ENCODE measurements around the gene MST1R. TPM values are rescaled to one million over a fixed set of nuclear protein-coding genes. Genes with fewer than 3 reads are reported as not detected.
"Not testable (repeated sequence)": the region's sequence is repeated elsewhere in the genome, so short reads cannot be mapped to it uniquely, and the experiment has no call there.

MST1R gene
- 1 to 10 TPM in 1 of 3 donors, under 1 TPM in 1, not detected in 1; 0.68 to 1.1 TPM for polyA plus RNA-seq

DNA sequence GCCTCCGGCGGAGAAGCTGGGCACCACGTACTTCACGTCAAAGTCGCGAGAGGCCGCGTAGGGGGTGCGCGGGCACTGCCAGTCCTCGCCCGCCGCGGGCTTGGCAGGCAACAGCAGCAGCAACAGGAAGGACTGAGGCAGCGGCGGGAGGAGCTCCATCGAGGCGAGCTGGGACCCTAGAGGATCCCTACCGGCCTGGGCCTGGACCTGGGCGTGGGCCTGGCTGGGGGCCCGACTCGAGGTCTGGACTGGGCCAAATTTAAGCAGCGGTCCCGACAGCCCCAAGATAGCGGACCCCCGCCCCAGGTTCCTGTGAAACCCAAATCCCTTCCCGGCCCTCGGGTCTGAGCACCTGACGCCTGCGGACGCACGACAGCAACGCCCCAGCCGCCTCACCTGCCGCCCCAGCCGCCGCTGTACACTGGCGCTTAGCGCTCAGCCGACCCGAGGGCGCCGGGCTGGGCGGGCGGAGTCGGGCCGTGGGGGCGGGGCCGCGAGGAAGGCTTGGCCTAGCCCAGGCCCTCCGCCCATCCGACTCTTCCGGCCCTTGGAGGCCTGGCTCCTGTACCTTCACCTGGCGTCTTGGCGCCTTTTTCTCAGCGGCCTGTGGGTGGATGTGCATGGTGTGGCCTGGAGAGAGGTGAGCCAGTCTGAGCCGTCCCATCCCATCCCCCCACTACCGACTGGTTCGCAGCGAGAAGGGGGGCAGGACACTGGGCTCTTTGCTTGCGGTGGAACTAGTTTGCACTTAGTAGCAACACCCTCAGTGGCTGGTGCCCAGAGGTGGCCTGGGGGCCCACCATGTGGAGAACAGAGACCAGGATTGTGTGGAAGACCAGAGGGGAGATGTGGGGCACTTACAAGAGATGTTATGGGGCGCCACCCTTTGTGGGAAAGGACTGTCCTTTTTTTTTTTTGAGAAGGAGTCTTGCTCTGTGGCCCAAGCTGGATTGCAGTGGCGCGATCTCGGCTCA, at the start of gene MST1R:
Gene MST1R, minus strand, starts transcription at position 423 of the 974 bp plus-strand sequence. Its CDS starts 264 bp downstream, at position 159.
- Mint-ChIP-seq H3K9me3 (no peaks in the 10 kb centered on the region), H3K27me3 (ENCODE audit: low read depth in 3 of 3) (peaks cover 0 to 2% (median 0%) of the 10 kb centered on the region in 3 donors), H3K36me3 (no peaks in the 10 kb centered on the region), H3K27ac (peak within 1 kb of the TSS; percentile 79 to 93 (median 87)), H3K4me1 (peaks cover 23% of the 10 kb centered on the region in 2 donors), H3K4me3 (peak within 1 kb of the TSS; percentile 85 to 93 (median 90))
- DNase-seq, result peak; percentile 75 to 80 (median 79)

DNA sequence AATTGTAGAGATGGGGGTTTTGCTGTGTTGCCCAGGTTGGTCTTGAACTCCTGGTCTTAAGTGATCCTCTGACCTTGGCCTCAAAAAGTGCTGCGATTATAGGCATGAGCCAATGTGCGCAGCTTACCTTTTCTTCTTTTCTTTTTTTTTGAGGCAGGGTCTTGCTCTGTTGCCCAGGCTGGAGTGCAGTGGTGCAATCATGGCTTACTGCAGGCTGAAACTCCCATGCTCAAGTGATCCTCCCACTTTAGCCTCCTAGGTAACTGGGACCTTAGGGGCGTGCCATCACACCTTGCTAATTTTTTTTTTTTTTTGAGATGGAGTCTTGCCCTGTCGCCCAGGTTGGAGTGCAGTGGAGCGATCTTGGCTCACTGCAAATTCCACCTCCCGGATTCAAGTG, 49.3 kb upstream of the MST1R start:
- no peak overlapping the region for H3K27ac Mint-ChIP-seq

DNA sequence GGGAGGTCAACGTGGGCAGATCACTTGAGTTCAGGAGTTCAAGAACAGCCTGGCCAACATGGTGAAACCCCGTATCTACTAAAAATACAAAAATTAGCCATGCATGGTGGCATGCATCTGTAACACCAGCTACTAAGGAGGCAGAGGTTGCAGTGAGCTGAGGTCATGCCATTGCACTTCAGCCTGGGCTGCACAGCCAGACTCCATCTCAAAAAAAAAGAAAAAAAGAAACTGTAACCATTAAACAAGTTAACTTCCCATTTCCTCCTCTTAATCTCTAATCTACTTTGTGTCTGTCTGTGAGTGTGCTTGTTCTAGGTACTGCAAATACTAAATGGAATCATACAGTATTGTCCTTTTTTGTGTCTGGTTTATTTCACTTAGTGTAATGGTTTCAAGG, 39.0 kb upstream of the MST1R start:
- peaks cover 2 to 12% (median 6%) of the 10 kb centered on the region in 3 donors for H3K27me3 Mint-ChIP-seq (ENCODE audit: low read depth in 3 of 3)
- no peak for DNase-seq
- no peaks in the 10 kb centered on the region for H3K9me3 Mint-ChIP-seq
- peak overlapping the region in 4 of 6 donors; percentile 3 to 63 (median 22) for H3K27ac Mint-ChIP-seq
- no peaks in the 10 kb centered on the region for H3K36me3 Mint-ChIP-seq
- H3K4me1 Mint-ChIP-seq, result peaks cover 34 to 47% of the 10 kb centered on the region in 2 donors
- H3K4me3 Mint-ChIP-seq, result peak overlapping the region in 3 of 5 donors; percentile 0 to 19 (median 18)

More for the DNA sequence above, 49.3 kb upstream of the MST1R start:
- no peak for DNase-seq
- no peaks in the 10 kb centered on the region for H3K9me3 Mint-ChIP-seq
- no peaks in the 10 kb centered on the region for H3K27me3 Mint-ChIP-seq (ENCODE audit: low read depth in 3 of 3)
- no peaks in the 10 kb centered on the region for H3K36me3 Mint-ChIP-seq
- H3K4me3 Mint-ChIP-seq, result no peak overlapping the region
- H3K4me1 Mint-ChIP-seq, result peaks cover 34 to 44% of the 10 kb centered on the region in 2 donors

DNA sequence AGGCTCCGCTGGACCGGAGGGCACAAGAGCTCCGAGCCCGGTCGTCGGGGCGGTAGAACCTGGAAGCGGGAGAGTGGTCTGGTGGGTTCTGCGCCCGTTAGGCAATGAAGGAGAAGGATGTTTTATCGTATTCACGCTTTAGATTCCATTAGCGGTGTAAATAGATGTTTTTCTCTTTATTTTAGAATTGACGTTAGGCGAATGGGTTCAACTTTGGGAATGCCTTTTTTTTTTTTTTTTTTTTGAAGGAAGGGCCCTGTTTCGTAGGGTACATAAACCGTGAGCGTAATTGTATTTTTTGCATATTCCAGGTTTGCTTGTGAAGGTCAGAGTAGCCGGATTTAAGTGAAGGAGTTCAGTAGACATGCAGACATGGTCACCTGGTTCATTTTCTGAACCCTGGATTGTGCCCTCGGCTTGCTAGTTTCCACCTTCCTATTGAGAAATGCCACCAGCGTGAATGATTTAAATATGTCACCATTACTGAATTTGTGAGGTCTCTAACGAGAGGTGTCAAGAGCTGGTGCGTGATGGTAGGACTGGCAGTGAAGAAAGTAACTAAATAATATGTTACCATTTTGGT, 37.1 kb upstream of the MST1R start:
- Mint-ChIP-seq H3K4me3 (peak overlapping the region; percentile 97 to 98 (median 98)), H3K27me3 (ENCODE audit: low read depth in 3 of 3) (peaks cover 3 to 12% (median 6%) of the 10 kb centered on the region in 3 donors), H3K27ac (peak overlapping the region; percentile 93 to 99 (median 95)), H3K9me3 (no peaks in the 10 kb centered on the region), H3K4me1 (peaks cover 30 to 36% of the 10 kb centered on the region in 2 donors), H3K36me3 (no peaks in the 10 kb centered on the region)
- no peak for DNase-seq

DNA sequence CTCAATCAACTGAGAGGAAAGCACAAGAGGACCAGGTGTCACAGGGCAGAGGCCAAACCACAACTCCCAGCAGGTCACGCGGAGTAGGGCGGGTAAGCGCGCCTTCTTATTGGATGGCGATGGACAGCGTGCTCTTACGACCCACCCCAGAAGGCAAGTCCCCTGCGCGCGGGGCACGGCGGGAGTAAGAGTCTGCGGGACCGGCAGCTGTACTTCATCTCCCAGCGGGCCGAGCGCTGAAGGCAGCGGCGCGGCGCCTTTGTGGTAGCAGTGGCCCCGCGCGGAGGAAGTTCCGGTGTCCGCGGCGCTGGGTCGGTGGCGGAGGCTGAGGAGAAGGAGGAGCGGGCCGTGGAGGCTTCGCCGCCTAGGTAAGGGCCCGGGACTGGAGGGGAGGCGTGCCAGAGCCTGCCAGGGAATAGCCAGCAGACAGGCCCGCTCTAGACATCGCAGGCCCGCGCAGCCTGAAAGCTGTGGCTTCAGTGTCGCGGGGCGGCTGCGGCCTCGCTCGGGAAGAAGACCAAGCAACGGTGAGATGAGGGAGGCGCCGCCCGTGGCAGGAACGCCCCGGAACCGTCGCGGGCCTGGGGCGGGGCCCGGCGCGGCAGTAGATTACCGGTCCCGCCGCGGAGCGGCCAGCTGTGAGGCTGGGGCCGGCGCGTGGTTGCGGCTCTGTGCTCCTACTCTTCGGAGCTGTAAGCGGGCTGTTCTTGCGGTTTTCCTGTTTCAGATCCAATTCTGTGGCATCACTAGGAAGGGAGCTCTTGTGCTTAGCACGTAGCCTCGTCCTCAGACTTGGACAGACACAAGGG, 36.4 kb upstream of the MST1R start, which contains the start of gene RBM6:
Gene RBM6, plus strand, starts transcription at position 293 of the 809 bp plus-strand sequence. CDS start 22,492 bp downstream, outside the sequence.
- Mint-ChIP-seq H3K9me3 (no peaks in the 10 kb centered on the region), H3K36me3 (no peaks in the 10 kb centered on the region), H3K4me1 (peaks cover 28 to 36% of the 10 kb centered on the region in 2 donors), H3K27ac (peak within 1 kb of the TSS; percentile 94 to 99 (median 98)), H3K27me3 (ENCODE audit: low read depth in 3 of 3) (peaks cover 3 to 12% (median 6%) of the 10 kb centered on the region in 3 donors), H3K4me3 (peak within 1 kb of the TSS; percentile 97 to 98 (median 98))
- DNase-seq, result peak; percentile 90 to 91 (median 90)

DNA sequence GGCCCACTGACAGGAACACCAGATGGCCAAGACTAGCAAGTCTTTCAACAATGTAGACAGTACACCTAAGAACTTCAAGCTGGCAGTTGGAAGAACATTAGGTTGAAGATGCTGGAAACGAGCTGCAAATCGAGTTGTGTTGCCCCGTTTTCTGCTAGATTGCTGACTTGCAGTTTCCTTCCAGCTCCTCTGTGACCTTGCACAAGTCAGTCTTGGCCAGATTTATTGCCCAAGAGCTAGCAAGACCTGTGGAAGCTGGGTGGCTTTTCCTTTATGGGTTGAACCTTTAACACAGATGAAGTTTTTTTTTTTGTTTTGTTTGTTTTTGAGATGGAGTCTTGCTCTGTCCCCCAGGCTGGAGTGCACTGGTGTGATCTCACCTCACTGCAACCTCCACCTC, 33.4 kb upstream of the MST1R start:
- Mint-ChIP-seq H3K9me3 (no peaks in the 10 kb centered on the region), H3K36me3 (no peaks in the 10 kb centered on the region), H3K27me3 (ENCODE audit: low read depth in 3 of 3) (peaks cover 3 to 12% (median 6%) of the 10 kb centered on the region in 3 donors), H3K4me3 (no peak overlapping the region), H3K4me1 (peaks cover 17 to 19% of the 10 kb centered on the region in 2 donors), H3K27ac (no peak overlapping the region)
- DNase-seq, result no peak

DNA sequence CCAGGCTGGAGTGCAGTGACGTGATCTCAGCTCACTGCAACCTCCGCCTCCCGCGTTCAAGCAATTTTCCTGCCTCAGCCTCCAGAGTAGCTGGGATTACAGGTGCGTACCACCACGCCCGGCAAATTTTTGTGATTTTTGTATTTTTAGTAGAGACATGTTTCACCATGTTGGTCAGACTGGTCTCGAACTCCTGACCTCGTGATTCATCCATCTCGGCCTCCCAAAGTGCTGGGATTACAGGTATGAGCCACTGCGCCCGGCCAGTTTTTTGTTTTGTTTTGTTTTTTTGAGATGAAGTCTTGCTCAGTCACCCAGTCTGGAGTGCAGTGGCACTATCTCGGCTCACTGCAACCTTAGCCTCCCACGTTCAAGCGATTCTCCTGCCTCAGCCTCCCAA, 28.6 kb upstream of the MST1R start:
- H3K9me3 Mint-ChIP-seq; H3K4me3 Mint-ChIP-seq; DNase-seq; H3K27me3 Mint-ChIP-seq (ENCODE audit: low read depth in 3 of 3); H3K27ac Mint-ChIP-seq; H3K36me3 Mint-ChIP-seq: not testable (repeated sequence)
- H3K4me1 Mint-ChIP-seq, result peaks cover 19 to 22% of the 10 kb centered on the region in 2 donors

DNA sequence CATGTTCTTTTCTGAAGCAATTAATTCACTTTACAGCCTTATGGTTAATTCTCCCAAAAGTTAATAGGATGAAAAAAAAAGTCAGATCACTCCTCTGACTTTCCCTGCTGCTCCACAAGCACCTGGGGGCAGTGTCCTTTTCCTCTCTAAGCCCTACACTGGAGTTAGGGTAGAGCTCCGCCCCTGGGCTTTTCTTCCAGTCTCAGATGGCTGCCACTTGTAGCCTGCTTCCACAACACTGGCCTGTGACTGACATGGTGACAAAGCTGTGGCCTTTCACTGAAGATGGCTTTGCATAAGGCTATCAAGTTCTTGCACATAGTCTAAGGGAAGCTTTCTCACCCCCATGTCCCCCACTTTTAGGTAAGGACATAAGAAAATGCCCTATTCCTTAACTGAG, 27.2 kb upstream of the MST1R start:
- Mint-ChIP-seq H3K4me3 (peak overlapping the region in 4 of 5 donors; percentile 0 to 54 (median 9)), H3K27me3 (ENCODE audit: low read depth in 3 of 3) (peaks cover 0 to 2% (median 0%) of the 10 kb centered on the region in 3 donors), H3K9me3 (no peaks in the 10 kb centered on the region), H3K4me1 (peaks cover 20 to 26% of the 10 kb centered on the region in 2 donors), H3K36me3 (no peaks in the 10 kb centered on the region), H3K27ac (peak overlapping the region in 4 of 6 donors; percentile 36 to 82 (median 52))
- DNase-seq, result no peak

DNA sequence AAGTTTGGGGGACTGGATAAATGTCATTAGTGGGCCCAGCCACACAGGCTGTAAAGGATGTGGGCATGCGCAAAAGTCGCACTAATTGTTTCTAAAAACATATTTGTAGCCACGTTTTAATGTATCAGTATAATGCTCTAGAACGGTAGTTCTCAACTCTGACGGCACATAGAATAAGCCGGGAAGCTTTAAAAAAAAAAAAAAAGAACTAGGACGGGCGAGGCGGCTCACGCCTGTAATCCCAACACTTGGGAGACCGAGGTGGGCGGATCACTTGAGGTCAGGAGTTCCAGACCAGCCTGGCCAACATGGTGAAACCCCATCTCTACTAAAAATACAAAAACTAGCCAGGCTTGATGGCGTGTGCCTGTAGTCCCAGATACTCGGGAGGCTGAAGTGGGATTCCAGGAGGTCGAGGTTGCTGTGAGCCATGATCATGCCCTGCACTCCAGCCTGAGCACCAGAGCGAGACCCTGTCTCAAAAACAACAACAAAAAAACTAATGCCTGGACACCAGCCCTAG, 26.6 kb upstream of the MST1R start:
- Mint-ChIP-seq H3K9me3 (no peaks in the 10 kb centered on the region), H3K4me1 (peaks cover 22 to 30% of the 10 kb centered on the region in 2 donors), H3K27me3 (ENCODE audit: low read depth in 3 of 3) (peaks cover 0 to 2% (median 0%) of the 10 kb centered on the region in 3 donors), H3K36me3 (no peaks in the 10 kb centered on the region), H3K27ac (peak overlapping the region; percentile 27 to 87 (median 81)), H3K4me3 (peak overlapping the region; percentile 81 to 89 (median 83))
- DNase-seq, result no peak

DNA sequence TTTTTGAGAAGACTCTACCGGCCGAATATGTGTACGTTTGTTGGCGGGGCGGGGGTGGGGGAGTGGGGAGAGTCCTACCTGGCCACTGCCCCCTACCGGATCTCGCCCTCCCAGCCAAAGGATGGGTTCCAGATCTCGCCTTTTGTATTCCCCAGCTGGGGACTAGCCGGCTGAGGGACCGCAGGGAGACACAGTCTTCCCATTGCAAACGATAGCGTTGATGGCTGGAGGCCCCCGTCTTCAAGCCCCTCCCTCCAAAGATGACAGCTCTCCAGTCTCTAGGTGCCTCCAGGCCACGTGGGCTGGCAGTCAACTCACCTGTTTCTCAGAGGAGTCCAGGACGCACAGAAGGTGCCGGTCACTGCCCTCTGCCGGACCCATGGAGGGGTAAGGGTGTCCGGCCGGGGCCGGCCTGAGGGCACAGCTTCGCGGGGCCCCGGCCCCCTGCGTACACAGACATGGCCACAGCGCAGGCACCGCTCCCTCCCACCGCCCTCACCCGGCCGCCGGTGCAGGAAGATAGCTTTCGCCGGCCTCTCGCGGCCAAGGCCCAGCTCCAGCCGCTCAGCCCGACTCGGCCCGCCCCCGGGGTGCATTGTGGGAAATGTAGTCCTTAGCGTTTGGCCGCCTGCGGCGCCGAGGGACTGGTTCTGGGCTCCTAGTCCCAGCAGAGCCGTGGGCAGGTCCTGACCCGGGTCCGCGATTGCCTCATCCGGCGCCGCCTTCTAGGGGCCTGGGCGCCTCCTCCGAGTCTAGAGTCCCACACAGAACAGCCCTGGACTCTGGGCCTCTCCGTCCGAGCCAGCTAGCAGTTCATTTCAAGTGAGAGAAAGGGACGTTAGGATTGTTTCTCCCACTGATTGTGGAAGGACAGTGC, 25.9 kb upstream of the MST1R start, which contains the start of gene MON1A:
Gene MON1A, minus strand, starts transcription at position 521 of the 877 bp plus-strand sequence. CDS start 16,465 bp downstream, outside the sequence.
- H3K36me3 Mint-ChIP-seq, result no peaks in the 10 kb centered on the region
- H3K9me3 Mint-ChIP-seq, result no peaks in the 10 kb centered on the region
- peak within 1 kb of the TSS; percentile 81 to 89 (median 83) for H3K4me3 Mint-ChIP-seq
- DNase-seq, result peak; percentile 81 to 85 (median 85)
- peaks cover 0 to 2% (median 0%) of the 10 kb centered on the region in 3 donors for H3K27me3 Mint-ChIP-seq (ENCODE audit: low read depth in 3 of 3)
- H3K4me1 Mint-ChIP-seq, result peaks cover 22 to 30% of the 10 kb centered on the region in 2 donors
- H3K27ac Mint-ChIP-seq, result peak within 1 kb of the TSS; percentile 67 to 87 (median 82)

DNA sequence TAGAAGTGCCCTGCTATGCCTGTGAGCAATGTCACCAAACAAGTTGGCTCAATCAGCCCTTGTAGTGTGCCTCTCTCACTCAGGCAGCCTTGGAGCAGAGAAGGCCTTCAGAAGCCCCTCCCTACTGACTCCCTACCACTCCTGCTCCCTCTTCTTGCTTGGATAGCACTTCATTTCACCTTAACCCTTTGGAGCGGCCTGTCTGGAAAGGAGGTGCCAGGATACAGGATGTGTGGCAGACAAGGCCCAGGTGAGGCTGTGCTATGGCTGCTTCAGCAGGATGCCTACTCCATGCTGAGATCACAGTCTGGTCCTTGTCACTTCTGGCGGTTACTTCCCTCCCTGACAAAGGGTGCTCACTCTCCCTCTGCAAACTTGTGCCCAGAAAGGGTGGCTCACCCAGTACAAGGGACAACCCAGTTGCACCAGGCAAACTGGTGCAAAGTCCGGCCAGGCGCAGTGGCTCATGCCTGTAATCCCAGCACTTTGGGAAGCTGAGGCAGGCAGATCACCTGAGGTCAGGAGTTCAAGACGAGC, 24.9 kb upstream of the MST1R start:
- peaks cover 0 to 2% (median 0%) of the 10 kb centered on the region in 3 donors for H3K27me3 Mint-ChIP-seq (ENCODE audit: low read depth in 3 of 3)
- H3K4me3 Mint-ChIP-seq, result peak overlapping the region; percentile 81 to 89 (median 83)
- H3K4me1 Mint-ChIP-seq, result peaks cover 22 to 30% of the 10 kb centered on the region in 2 donors
- DNase-seq, result no peak
- H3K36me3 Mint-ChIP-seq, result peaks cover 0 to 4% (median 0%) of the 10 kb centered on the region in 3 donors
- no peaks in the 10 kb centered on the region for H3K9me3 Mint-ChIP-seq
- H3K27ac Mint-ChIP-seq, result peak overlapping the region in 5 of 6 donors; percentile 19 to 87 (median 64)

DNA sequence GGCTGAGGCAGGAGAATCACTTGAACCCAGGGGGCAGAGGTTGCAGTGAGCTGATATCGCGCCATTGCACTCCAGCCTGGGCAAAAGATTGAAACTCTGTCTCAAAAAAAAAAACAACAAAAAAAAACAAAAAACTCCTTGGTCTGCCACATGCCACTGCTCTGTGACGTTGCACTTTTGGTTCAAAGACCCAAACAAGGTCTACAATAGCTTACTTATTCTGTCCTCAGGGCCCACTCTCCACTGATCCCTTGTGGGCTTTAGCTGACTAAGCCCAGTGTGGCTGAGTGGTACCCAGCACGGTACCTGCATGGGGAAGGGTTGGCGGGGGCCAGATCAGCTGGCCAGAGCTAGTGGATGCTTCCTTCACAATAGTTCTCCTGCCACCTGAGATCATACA, 24.1 kb upstream of the MST1R start:
- Mint-ChIP-seq H3K27me3 (ENCODE audit: low read depth in 3 of 3) (peaks cover 0 to 2% (median 0%) of the 10 kb centered on the region in 3 donors), H3K27ac (no peak overlapping the region), H3K4me1 (peaks cover 22 to 30% of the 10 kb centered on the region in 2 donors), H3K36me3 (peaks cover 0 to 4% (median 0%) of the 10 kb centered on the region in 3 donors), H3K4me3 (peak overlapping the region in 4 of 5 donors; percentile 21 to 85 (median 82)), H3K9me3 (no peaks in the 10 kb centered on the region)
- DNase-seq, result no peak

All from immature natural killer cell (primary cell).